Measurements from ENCODE around the gene SGCD.

SGCD gene

DNA sequence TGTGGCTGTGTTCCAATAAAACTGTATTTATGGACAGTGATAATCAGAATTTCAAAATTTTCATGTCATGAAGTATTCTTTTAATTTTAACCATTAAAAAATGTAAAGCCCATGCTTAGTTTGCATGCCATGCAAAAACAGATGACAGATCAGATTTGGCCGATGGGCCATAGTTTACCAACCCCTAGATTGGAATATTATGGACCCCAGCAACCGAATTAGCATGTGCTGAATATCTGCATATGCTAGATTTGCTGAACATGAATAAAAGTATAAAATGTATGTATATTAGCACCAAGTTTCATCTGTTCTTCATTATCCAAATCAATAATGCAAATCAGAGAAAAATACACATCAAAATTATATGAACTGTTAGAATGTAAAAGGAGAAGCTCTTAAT is 364.6 kb downstream of the SGCD start:
- WGBS, 2 donors (ENCODE audit: extremely low coverage in 2 of 2, insufficient read length in 2 of 2, insufficient replicate concordance in 1 of 2), result no CpG with 5 or more reads among the region's 2 CpGs

DNA sequence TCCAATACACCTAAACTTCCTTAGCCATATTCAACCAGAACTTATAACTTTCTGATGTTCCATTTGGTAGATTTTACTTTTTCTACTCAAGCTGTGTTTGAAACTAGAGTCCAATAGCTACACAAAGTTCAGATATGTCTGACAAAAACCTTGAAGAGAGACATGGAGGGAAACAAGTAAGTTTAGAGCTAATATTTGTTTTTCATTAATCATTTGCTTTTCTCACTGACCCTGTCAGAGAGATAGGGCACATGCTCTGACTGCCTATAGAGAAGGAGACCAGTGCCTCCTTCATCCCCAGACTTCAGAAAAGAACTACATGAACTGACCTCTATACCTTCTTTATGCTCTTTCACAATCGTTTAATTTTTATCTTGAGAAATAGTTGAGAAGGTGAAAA is 366.1 kb downstream of the SGCD start:
- H2BK120ac ChIP-seq (ENCODE audit: low read depth, low read length), result no peak overlapping the region
- no peak overlapping the region for H3K27ac ChIP-seq (replicated peaks; ENCODE audit: low read length)
- no peak overlapping the region for H3K14ac ChIP-seq (ENCODE audit: low read length)
- H4K91ac ChIP-seq (ENCODE audit: low read depth, low read length, poor library complexity), result no peak overlapping the region
- H3K4ac ChIP-seq (ENCODE audit: low read length), result no peak overlapping the region
- no peaks in the 10 kb centered on the region for H3K4me1 ChIP-seq (ENCODE audit: control insufficient read depth in 2 of 2, insufficient read depth in 1 of 2, low read depth in 1 of 2, low read length in 2 of 2)
- H2BK5ac ChIP-seq (ENCODE audit: low read length), result no peak overlapping the region
- H4K8ac ChIP-seq (ENCODE audit: low read depth, low read length), result no peak overlapping the region
- H3K27me3 ChIP-seq (ENCODE audit: control insufficient read depth in 3 of 3, insufficient read depth in 3 of 3, low read depth in 1 of 3, low read length in 3 of 3), result peaks cover 0 to 5% (median 0%) of the 10 kb centered on the region in 3 experiments
- H3K18ac ChIP-seq (ENCODE audit: low read length), result no peak overlapping the region
- H2AFZ ChIP-seq (ENCODE audit: low read length), result no peak overlapping the region
- H3K9me3 ChIP-seq (replicated peaks in 1 of 2; ENCODE audit: control insufficient read depth in 2 of 2, insufficient read depth in 1 of 2, low read depth in 1 of 2, low read length in 2 of 2), result no peaks in the 10 kb centered on the region
- H3K4me2 ChIP-seq (ENCODE audit: insufficient read depth, low read length, poor library complexity, severe bottlenecking), result no peak overlapping the region
- no peaks in the 10 kb centered on the region for H3K79me1 ChIP-seq (ENCODE audit: low read depth, low read length)
- H2BK15ac ChIP-seq (ENCODE audit: low read length), result no peak overlapping the region
- H3K4me3 ChIP-seq (ENCODE audit: low read length in 2 of 2), result no peak overlapping the region
- no peak overlapping the region for H2AK5ac ChIP-seq (ENCODE audit: low read depth, low read length)
- H3K9ac ChIP-seq (ENCODE audit: low read depth, low read length, poor library complexity), result no peak overlapping the region
- no peaks in the 10 kb centered on the region for H3K36me3 ChIP-seq (replicated peaks in 1 of 2; ENCODE audit: control insufficient read depth in 2 of 2, insufficient read depth in 2 of 2, low read length in 2 of 2)
- WGBS, 2 donors (ENCODE audit: extremely low coverage in 2 of 2, insufficient read length in 2 of 2, insufficient replicate concordance in 1 of 2), result no CpG with 5 or more reads among the region's 1 CpG
- no peak overlapping the region for H3K23ac ChIP-seq (ENCODE audit: low read depth, low read length, poor library complexity)
- no peak for DNase-seq (ENCODE audit: low spot score)
- no peak overlapping the region for H2BK12ac ChIP-seq (ENCODE audit: low read length)

More for the DNA sequence above, 364.6 kb downstream of the SGCD start:
- DNase-seq (ENCODE audit: low spot score), result no peak
- Histone ChIP-seq H3K27me3 (ENCODE audit: control insufficient read depth in 3 of 3, insufficient read depth in 3 of 3, low read depth in 1 of 3, low read length in 3 of 3) (peaks cover 0 to 8% (median 0%) of the 10 kb centered on the region in 3 experiments), H2BK5ac (ENCODE audit: low read length) (no peak overlapping the region), H3K36me3 (replicated peaks in 1 of 2; ENCODE audit: control insufficient read depth in 2 of 2, insufficient read depth in 2 of 2, low read length in 2 of 2) (no peaks in the 10 kb centered on the region), H2AFZ (ENCODE audit: low read length) (no peak overlapping the region), H3K27ac (replicated peaks; ENCODE audit: low read length) (no peak overlapping the region), H3K4me3 (ENCODE audit: low read length in 2 of 2) (no peak overlapping the region), H3K9ac (ENCODE audit: low read depth, low read length, poor library complexity) (no peak overlapping the region), H3K18ac (ENCODE audit: low read length) (no peak overlapping the region), H3K14ac (ENCODE audit: low read length) (no peak overlapping the region), H4K8ac (ENCODE audit: low read depth, low read length) (no peak overlapping the region), H3K4me2 (ENCODE audit: insufficient read depth, low read length, poor library complexity, severe bottlenecking) (no peak overlapping the region), H3K79me1 (ENCODE audit: low read depth, low read length) (no peaks in the 10 kb centered on the region), H3K4me1 (ENCODE audit: control insufficient read depth in 2 of 2, insufficient read depth in 1 of 2, low read depth in 1 of 2, low read length in 2 of 2) (no peaks in the 10 kb centered on the region), H3K23ac (ENCODE audit: low read depth, low read length, poor library complexity) (no peak overlapping the region), H2AK5ac (ENCODE audit: low read depth, low read length) (no peak overlapping the region), H2BK15ac (ENCODE audit: low read length) (no peak overlapping the region), H4K91ac (ENCODE audit: low read depth, low read length, poor library complexity) (no peak overlapping the region), H3K9me3 (replicated peaks in 1 of 2; ENCODE audit: control insufficient read depth in 2 of 2, insufficient read depth in 1 of 2, low read depth in 1 of 2, low read length in 2 of 2) (no peaks in the 10 kb centered on the region), H2BK12ac (ENCODE audit: low read length) (no peak overlapping the region), H2BK120ac (ENCODE audit: low read depth, low read length) (no peak overlapping the region), H3K4ac (ENCODE audit: low read length) (no peak overlapping the region)

DNA sequence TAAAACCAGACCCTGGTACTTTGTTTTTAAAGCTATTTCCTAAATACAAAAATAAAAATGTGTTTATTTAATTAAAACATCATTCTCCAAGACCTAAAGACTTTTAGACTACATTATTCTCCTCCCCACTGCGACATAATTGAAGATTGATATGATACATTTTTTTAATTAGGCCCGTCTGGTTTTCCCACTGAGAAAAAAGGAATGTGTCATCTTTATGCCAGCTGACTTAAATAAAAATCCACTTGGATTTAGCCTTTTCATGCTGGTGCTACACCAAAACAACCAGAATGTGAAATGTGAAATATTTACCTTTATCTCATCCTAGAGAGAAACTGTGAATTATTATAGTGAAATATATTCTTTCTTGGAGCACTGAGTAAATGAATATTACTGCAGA is 367.6 kb downstream of the SGCD start:
- Histone ChIP-seq H3K9ac (ENCODE audit: low read depth, low read length, poor library complexity) (no peak overlapping the region), H3K23ac (ENCODE audit: low read depth, low read length, poor library complexity) (no peak overlapping the region), H3K36me3 (replicated peaks in 1 of 2; ENCODE audit: control insufficient read depth in 2 of 2, insufficient read depth in 2 of 2, low read length in 2 of 2) (no peaks in the 10 kb centered on the region), H3K4me2 (ENCODE audit: insufficient read depth, low read length, poor library complexity, severe bottlenecking) (no peak overlapping the region), H3K4ac (ENCODE audit: low read length) (no peak overlapping the region), H2AFZ (ENCODE audit: low read length) (no peak overlapping the region), H3K27ac (replicated peaks; ENCODE audit: low read length) (no peak overlapping the region), H2BK15ac (ENCODE audit: low read length) (no peak overlapping the region), H3K4me3 (ENCODE audit: low read length in 2 of 2) (no peak overlapping the region), H2AK5ac (ENCODE audit: low read depth, low read length) (no peak overlapping the region), H3K14ac (ENCODE audit: low read length) (no peak overlapping the region), H3K9me3 (replicated peaks in 1 of 2; ENCODE audit: control insufficient read depth in 2 of 2, insufficient read depth in 1 of 2, low read depth in 1 of 2, low read length in 2 of 2) (no peaks in the 10 kb centered on the region), H4K8ac (ENCODE audit: low read depth, low read length) (no peak overlapping the region), H2BK12ac (ENCODE audit: low read length) (no peak overlapping the region), H3K4me1 (ENCODE audit: control insufficient read depth in 2 of 2, insufficient read depth in 1 of 2, low read depth in 1 of 2, low read length in 2 of 2) (no peaks in the 10 kb centered on the region), H3K18ac (ENCODE audit: low read length) (no peak overlapping the region), H3K79me1 (ENCODE audit: low read depth, low read length) (no peaks in the 10 kb centered on the region), H4K91ac (ENCODE audit: low read depth, low read length, poor library complexity) (no peak overlapping the region), H3K27me3 (ENCODE audit: control insufficient read depth in 3 of 3, insufficient read depth in 3 of 3, low read depth in 1 of 3, low read length in 3 of 3) (no peaks in the 10 kb centered on the region), H2BK120ac (ENCODE audit: low read depth, low read length) (no peak overlapping the region), H2BK5ac (ENCODE audit: low read length) (no peak overlapping the region)
- WGBS, 2 donors (ENCODE audit: extremely low coverage in 2 of 2, insufficient read length in 2 of 2, insufficient replicate concordance in 1 of 2), result no CpG with 5 or more reads among the region's 2 CpGs
- no peak for DNase-seq (ENCODE audit: low spot score)

DNA sequence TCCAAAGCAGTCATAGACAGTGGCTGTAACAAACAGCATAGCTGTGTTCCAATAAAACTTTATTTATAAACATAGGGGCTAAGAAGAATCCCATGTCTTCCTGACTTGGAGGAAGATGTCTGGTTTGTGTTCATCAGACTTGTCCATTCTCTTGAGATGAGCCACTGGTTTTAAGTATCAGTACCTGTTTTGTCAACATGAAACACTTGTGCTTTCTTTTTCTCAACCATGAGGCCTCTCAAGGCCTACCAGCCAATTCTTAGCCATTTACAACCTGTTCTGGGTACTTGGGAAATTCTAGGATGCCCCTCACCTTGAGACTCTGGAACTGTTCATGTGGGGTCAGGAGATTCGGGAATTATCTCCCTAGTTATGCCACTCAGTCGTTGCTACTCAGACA is 368.8 kb downstream of the SGCD start:
- Histone ChIP-seq H3K4me2 (ENCODE audit: insufficient read depth, low read length, poor library complexity, severe bottlenecking) (no peak overlapping the region), H3K27me3 (ENCODE audit: control insufficient read depth in 3 of 3, insufficient read depth in 3 of 3, low read depth in 1 of 3, low read length in 3 of 3) (no peaks in the 10 kb centered on the region), H3K4me1 (ENCODE audit: control insufficient read depth in 2 of 2, insufficient read depth in 1 of 2, low read depth in 1 of 2, low read length in 2 of 2) (no peaks in the 10 kb centered on the region), H3K9me3 (replicated peaks in 1 of 2; ENCODE audit: control insufficient read depth in 2 of 2, insufficient read depth in 1 of 2, low read depth in 1 of 2, low read length in 2 of 2) (no peaks in the 10 kb centered on the region), H2BK5ac (ENCODE audit: low read length) (no peak overlapping the region), H2AFZ (ENCODE audit: low read length) (no peak overlapping the region), H3K79me1 (ENCODE audit: low read depth, low read length) (no peaks in the 10 kb centered on the region), H2BK15ac (ENCODE audit: low read length) (no peak overlapping the region), H3K9ac (ENCODE audit: low read depth, low read length, poor library complexity) (no peak overlapping the region), H3K14ac (ENCODE audit: low read length) (no peak overlapping the region), H4K91ac (ENCODE audit: low read depth, low read length, poor library complexity) (no peak overlapping the region), H3K36me3 (replicated peaks in 1 of 2; ENCODE audit: control insufficient read depth in 2 of 2, insufficient read depth in 2 of 2, low read length in 2 of 2) (no peaks in the 10 kb centered on the region), H3K18ac (ENCODE audit: low read length) (no peak overlapping the region), H3K4ac (ENCODE audit: low read length) (no peak overlapping the region), H4K8ac (ENCODE audit: low read depth, low read length) (no peak overlapping the region), H2AK5ac (ENCODE audit: low read depth, low read length) (no peak overlapping the region), H3K4me3 (ENCODE audit: low read length in 2 of 2) (no peak overlapping the region), H3K27ac (replicated peaks; ENCODE audit: low read length) (no peak overlapping the region), H2BK12ac (ENCODE audit: low read length) (no peak overlapping the region), H2BK120ac (ENCODE audit: low read depth, low read length) (no peak overlapping the region), H3K23ac (ENCODE audit: low read depth, low read length, poor library complexity) (no peak overlapping the region)
- no CpG with 5 or more reads among the region's 2 CpGs for WGBS, 2 donors (ENCODE audit: extremely low coverage in 2 of 2, insufficient read length in 2 of 2, insufficient replicate concordance in 1 of 2)
- no peak for DNase-seq (ENCODE audit: low spot score)

Measured in neuronal stem cell (in vitro differentiated cells).